H1 (cell line): ENCODE measurements around the gene DRAM1. TPM values are rescaled to one million over a fixed set of nuclear protein-coding genes. Genes with fewer than 3 reads are reported as not detected.

Experiments used
- MAFK ChIP-seq: IDR thresholded peaks from 2 replicates; pipeline ENCODE4 v1.6.1; 2012; ENCODE audit warnings: low read depth, mild to moderate bottlenecking, improper control_type of control experiment, low read length
- POU5F1 ChIP-seq: IDR thresholded peaks from 2 replicates; pipeline ENCODE4 v1.6.1; 2011; ENCODE audit warnings: low read depth, mild to moderate bottlenecking, low read length, moderate library complexity
- polyA plus RNA-seq, 7 experiments: library from polyadenylated mRNA; depleted of rRNA in 3 of 7; stranded (reverse) in 5 of 7; unstranded in 2 of 7; fragments of >200 nt in 5 of 7; fragments of 200-250 nt in 2 of 7; gene quantifications; 1 replicate in 5 of 7; 2 replicates in 1 of 7; 4 replicates in 1 of 7; pipeline versions ENCODE4 v1.2.1 to v1.2.3, GENCODE V29; 2011 to 2013; ENCODE audit warnings: missing spikeins in 2 of 7, mixed read lengths in 2 of 7
- total RNA-seq: library from RNA; stranded (reverse); fragmentation: NEBNext Ultra II Directional; extraction: Animal tissue kit (Norgen Biotek cat#: 25700); gene quantifications from 2 replicates; pipeline ENCODE4 v1.2.1, GENCODE V29; 2021
- TF ChIP-seq, protein P1 (sequence below): IDR thresholded peaks from 2 replicates; pipeline ENCODE4 v1.6.1; 2012; ENCODE audit warnings: low read length, inconsistent platforms
- TF ChIP-seq, protein P2 (sequence below): IDR thresholded peaks from 2 replicates; pipeline ENCODE4 v1.6.1; 2011; ENCODE audit warnings: low read length, improper control_type of control experiment

The DRAM1 gene
- total and polyA plus RNA-seq, 2 of the 8 experiments (the other 6 are each of a cell fraction or from before 2014, with no cell fraction given), result 4.6 to 6.2 TPM

DNA sequence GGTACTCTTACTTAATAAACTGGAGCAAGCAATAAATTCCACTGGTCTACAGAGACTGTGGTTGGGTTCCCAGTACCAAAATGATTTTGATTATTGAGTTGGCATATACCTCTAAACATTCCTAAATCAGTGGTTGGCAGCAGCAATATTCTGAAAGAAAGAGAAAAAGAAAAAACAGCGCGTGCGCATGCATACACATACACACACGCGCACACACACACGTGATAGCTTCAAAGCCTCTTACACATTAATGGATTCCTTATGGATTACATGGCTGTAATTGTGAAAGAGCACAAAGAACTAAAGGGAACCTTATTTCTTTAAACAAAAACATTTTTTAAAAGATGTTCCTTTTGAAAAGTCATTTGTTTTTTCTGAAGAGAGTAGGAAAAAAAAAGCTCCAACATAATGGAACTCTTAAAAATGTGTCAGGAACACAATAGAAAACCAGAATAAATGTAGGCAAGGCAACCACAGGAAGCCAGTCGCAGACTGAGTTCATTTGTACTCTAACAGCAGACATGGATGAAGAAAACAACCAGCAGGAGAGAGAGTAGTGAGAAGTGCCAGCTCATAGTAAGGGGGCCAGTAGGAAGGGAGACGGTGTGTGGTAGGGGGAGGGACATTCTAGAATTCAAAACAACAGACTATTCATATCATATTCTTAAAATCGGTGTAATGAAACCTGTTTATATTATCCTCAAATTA, 80.0 kb downstream of the DRAM1 start (continued):
- TF ChIP-seq, protein P1, sequence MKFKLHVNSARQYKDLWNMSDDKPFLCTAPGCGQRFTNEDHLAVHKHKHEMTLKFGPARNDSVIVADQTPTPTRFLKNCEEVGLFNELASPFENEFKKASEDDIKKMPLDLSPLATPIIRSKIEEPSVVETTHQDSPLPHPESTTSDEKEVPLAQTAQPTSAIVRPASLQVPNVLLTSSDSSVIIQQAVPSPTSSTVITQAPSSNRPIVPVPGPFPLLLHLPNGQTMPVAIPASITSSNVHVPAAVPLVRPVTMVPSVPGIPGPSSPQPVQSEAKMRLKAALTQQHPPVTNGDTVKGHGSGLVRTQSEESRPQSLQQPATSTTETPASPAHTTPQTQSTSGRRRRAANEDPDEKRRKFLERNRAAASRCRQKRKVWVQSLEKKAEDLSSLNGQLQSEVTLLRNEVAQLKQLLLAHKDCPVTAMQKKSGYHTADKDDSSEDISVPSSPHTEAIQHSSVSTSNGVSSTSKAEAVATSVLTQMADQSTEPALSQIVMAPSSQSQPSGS, result no peak
- TF ChIP-seq POU5F1 (no peak), MAFK (no peak)
- TF ChIP-seq, protein P2, sequence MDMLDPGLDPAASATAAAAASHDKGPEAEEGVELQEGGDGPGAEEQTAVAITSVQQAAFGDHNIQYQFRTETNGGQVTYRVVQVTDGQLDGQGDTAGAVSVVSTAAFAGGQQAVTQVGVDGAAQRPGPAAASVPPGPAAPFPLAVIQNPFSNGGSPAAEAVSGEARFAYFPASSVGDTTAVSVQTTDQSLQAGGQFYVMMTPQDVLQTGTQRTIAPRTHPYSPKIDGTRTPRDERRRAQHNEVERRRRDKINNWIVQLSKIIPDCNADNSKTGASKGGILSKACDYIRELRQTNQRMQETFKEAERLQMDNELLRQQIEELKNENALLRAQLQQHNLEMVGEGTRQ, result no peak
